HG03442 (cell line): ENCODE data around the gene OMP.
A peak's percentile ranks its signal among the peaks of the same experiment; 100 is the strongest.
"Not testable (repeated sequence)": the region's sequence is repeated elsewhere in the genome, so short reads cannot be mapped to it uniquely, and the experiment has no call there.

ENCODE experiments used
- ATAC-seq: cut with Tn5 transposase; IDR thresholded peaks from one replicate; pipeline ENCODE4 v1.9.1; 2021; ENCODE audit warnings: mild to moderate bottlenecking, moderate library complexity; ENCODE audit not compliant: unreplicated experiment

OMP gene

GRCh38 chr11:77085652-77086051 is 17.0 kb upstream of the OMP start:
- ATAC-seq, result no peak

GRCh38 chr11:77086521-77087472 is 15.8 kb upstream of the OMP start:
- no peak for ATAC-seq

- ATAC-seq, result no peak
These were observed 14.9 kb upstream of the OMP start for GRCh38 chr11:77087723-77088225.

- ATAC-seq, result no peak
These were observed 14.2 kb upstream of the OMP start for GRCh38 chr11:77088236-77089003.

- no peak for ATAC-seq
These were observed 13.6 kb upstream of the OMP start for GRCh38 chr11:77089004-77089545.

GRCh38 chr11:77090046-77090372 is 12.6 kb upstream of the OMP start:
- ATAC-seq, result no peak

GRCh38 chr11:77090373-77091111 is 12.1 kb upstream of the OMP start:
- ATAC-seq, result no peak

- ATAC-seq, result peak; percentile 82
These were observed 11.3 kb upstream of the OMP start for GRCh38 chr11:77091146-77091940.

GRCh38 chr11:77092382-77092781 is 10.3 kb upstream of the OMP start:
- ATAC-seq, result no peak

- no peak for ATAC-seq
These were observed 9.4 kb upstream of the OMP start for GRCh38 chr11:77093056-77093891.

GRCh38 chr11:77093987-77094840 is 8.4 kb upstream of the OMP start:
- ATAC-seq, result no peak

- no peak for ATAC-seq
These were observed 7.7 kb upstream of the OMP start for GRCh38 chr11:77094841-77095365.

- ATAC-seq, result no peak
These were observed 6.8 kb upstream of the OMP start for GRCh38 chr11:77095551-77096490.

- no peak for ATAC-seq
These were observed 6.0 kb upstream of the OMP start for GRCh38 chr11:77096591-77097019.

GRCh38 chr11:77097180-77097579 is 5.5 kb upstream of the OMP start:
- ATAC-seq, result not testable (repeated sequence)

GRCh38 chr11:77100166-77101042 is 2.2 kb upstream of the OMP start:
- no peak for ATAC-seq
